NK-92 (cell line): ENCODE measurements around the gene PCDH10.

Source experiments
- DNase-seq: peaks from one replicate; lab custom pipeline; 2025; ENCODE audit not compliant: unreplicated experiment; lab: John Stamatoyannopoulos, UW

The PCDH10 gene

GRCh38 chr4:133149364-133149695 lies 236 bp downstream of the PCDH10 start:
- DNase-seq: no peak

GRCh38 chr4:133149932-133150471 lies 908 bp downstream of the PCDH10 start:
- DNase-seq: no peak

GRCh38 chr4:133150486-133151340 lies 1.6 kb downstream of the PCDH10 start:
- no peak for DNase-seq

GRCh38 chr4:133151341-133151690 lies 2.2 kb downstream of the PCDH10 start:
- DNase-seq: no peak

- no peak for DNase-seq
Observed at GRCh38 chr4:133151691-133152329, 2.7 kb downstream of the PCDH10 start.

GRCh38 chr4:133152330-133152821 lies 3.3 kb downstream of the PCDH10 start:
- DNase-seq: no peak

GRCh38 chr4:133152831-133153481 lies 3.9 kb downstream of the PCDH10 start:
- no peak for DNase-seq

- DNase-seq: no peak
Observed at GRCh38 chr4:133154725-133155124, 5.6 kb downstream of the PCDH10 start.

GRCh38 chr4:133156096-133156495 lies 7.0 kb downstream of the PCDH10 start:
- no peak for DNase-seq

- no peak for DNase-seq
Observed at GRCh38 chr4:133156556-133156955, 7.5 kb downstream of the PCDH10 start.

GRCh38 chr4:133157460-133158160 lies 8.5 kb downstream of the PCDH10 start:
- no peak for DNase-seq

- DNase-seq: no peak
Observed at GRCh38 chr4:133160853-133161252, 11.8 kb downstream of the PCDH10 start.

- DNase-seq: no peak
Observed at GRCh38 chr4:133161570-133162295, 12.6 kb downstream of the PCDH10 start.

GRCh38 chr4:133162941-133163340 lies 13.8 kb downstream of the PCDH10 start:
- no peak for DNase-seq

- no peak for DNase-seq
Observed at GRCh38 chr4:133178956-133179355, 29.9 kb downstream of the PCDH10 start.

GRCh38 chr4:133186210-133186609 lies 37.1 kb downstream of the PCDH10 start:
- DNase-seq: no peak

GRCh38 chr4:133186845-133187244 lies 37.8 kb downstream of the PCDH10 start:
- DNase-seq: no peak

- no peak for DNase-seq
Observed at GRCh38 chr4:133188433-133189146, 39.5 kb downstream of the PCDH10 start.

GRCh38 chr4:133189147-133189517 lies 40.0 kb downstream of the PCDH10 start:
- no peak for DNase-seq

GRCh38 chr4:133190098-133190497 lies 41.0 kb downstream of the PCDH10 start:
- no peak for DNase-seq
